ENCODE data around the gene ABHD12. TPM values are rescaled to one million over a fixed set of nuclear protein-coding genes. Genes with fewer than 3 reads are reported as not detected.

ABHD12 gene
- total and polyA plus RNA-seq, 2 experiments from 2014 or later, result 69.5 to 187 TPM

DNA sequence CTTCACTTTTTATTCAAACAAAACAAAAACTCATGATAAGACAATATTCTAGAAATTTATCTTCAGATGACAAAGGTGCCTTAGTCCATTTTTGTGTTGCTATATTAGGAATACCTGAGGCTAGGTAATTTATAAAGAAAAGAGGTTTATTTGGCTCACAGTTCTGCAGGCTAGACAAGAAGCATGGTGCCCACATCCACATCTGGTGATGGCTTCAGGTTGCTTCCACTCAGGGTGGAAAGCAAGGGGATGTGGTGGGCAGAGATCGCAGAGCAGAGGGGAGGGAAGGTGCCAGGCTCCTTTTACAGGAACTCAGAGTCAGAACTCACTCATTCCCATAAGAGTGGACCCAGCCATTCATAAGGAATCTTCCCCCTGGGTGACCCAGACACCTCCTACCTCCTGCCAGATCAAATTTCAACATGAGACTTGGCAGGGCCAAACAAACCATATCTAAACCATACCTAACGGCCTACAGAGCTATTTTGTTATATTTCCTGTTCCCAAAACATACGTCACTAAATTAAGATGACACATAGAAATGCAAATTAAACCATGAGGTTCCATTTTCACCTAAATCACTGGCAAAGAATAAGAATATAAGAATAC is 26.4 kb downstream of the ABHD12 start:
- 84% methylated on average over 3 of the region's 3 CpGs for WGBS (ENCODE audit: low lambda C conversion rate, missing lambda C conversion rate)
- H3K4me1 ChIP-seq (ENCODE audit: insufficient read depth), result peaks cover 7% of the 10 kb centered on the region
- no peaks in the 10 kb centered on the region for H3K36me3 ChIP-seq (replicated peaks; ENCODE audit: insufficient read depth, low read depth)
- H3K79me2 ChIP-seq, result peaks cover 95% of the 10 kb centered on the region
- no peak overlapping the region for H3K4me3 ChIP-seq
- H3K27ac ChIP-seq, result no peak overlapping the region
- H3K9me2 ChIP-seq (replicated peaks; ENCODE audit: insufficient read depth), result no peaks in the 10 kb centered on the region
- H3K27me3 ChIP-seq, result no peaks in the 10 kb centered on the region
- H3K9me3 ChIP-seq (ENCODE audit: low read depth), result no peaks in the 10 kb centered on the region
- no peak overlapping the region for H3K4me2 ChIP-seq
- no peaks in the 10 kb centered on the region for H4K20me1 ChIP-seq (ENCODE audit: insufficient read depth, poor library complexity, severe bottlenecking)
- DNase-seq (ENCODE audit: low spot score), result no peak
- H2AFZ ChIP-seq, result no peak overlapping the region
- TF ChIP-seq CTCF (IDR thresholded peaks at IDR 0.05; ENCODE audit: poor library complexity) (no peak), EZH2phosphoT487 (IDR thresholded peaks at IDR 0.05; ENCODE audit: low read depth, severe bottlenecking, unreplicated experiment) (no peak), EZH2 (IDR thresholded peaks at IDR 0.05; ENCODE audit: borderline replicate concordance) (no peak)

DNA sequence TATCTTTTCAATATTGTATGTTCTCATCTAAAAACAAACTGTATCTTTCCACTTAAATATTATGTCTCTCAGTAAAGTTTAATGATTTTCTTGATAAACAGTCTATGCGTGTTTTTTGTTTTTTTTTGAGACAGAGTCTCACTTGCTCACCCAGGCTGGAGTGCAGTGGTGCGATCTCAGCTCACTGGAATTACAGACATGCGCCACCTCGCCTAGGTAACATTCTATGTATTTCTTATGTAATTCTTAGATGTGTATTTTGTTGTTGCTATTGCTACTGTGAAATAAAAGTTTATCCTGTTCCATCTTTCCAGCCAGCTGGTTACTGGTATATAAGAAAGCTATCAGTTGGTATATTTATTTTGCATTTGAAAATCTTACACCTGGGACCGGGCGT is 29.4 kb downstream of the ABHD12 start:
- Histone ChIP-seq H3K4me1 (ENCODE audit: insufficient read depth) (peaks cover 16% of the 10 kb centered on the region), H3K27ac (peak overlapping the region; percentile 55), H3K4me2 (peak overlapping the region; percentile 31), H2AFZ (no peak overlapping the region), H4K20me1 (ENCODE audit: insufficient read depth, poor library complexity, severe bottlenecking) (peaks cover 3% of the 10 kb centered on the region), H3K36me3 (replicated peaks; ENCODE audit: insufficient read depth, low read depth) (no peaks in the 10 kb centered on the region), H3K4me3 (no peak overlapping the region), H3K79me2 (peaks cover 91% of the 10 kb centered on the region), H3K27me3 (no peaks in the 10 kb centered on the region), H3K9me3 (ENCODE audit: low read depth) (no peaks in the 10 kb centered on the region), H3K9me2 (replicated peaks; ENCODE audit: insufficient read depth) (no peaks in the 10 kb centered on the region)
- no peak for DNase-seq (ENCODE audit: low spot score)
- TF ChIP-seq CTCF (IDR thresholded peaks at IDR 0.05; ENCODE audit: poor library complexity), result no peak
- WGBS (ENCODE audit: low lambda C conversion rate, missing lambda C conversion rate), result 85% methylated on average over 6 of the region's 6 CpGs

GRCh38 chr20:25360631-25361286 is 29.9 kb downstream of the ABHD12 start:
- H3K36me3 ChIP-seq (replicated peaks; ENCODE audit: insufficient read depth, low read depth), result no peaks in the 10 kb centered on the region
- H3K4me2 ChIP-seq, result peak overlapping the region; percentile 31
- H4K20me1 ChIP-seq (ENCODE audit: insufficient read depth, poor library complexity, severe bottlenecking), result peaks cover 3% of the 10 kb centered on the region
- peak overlapping the region; percentile 55 for H3K27ac ChIP-seq
- TF ChIP-seq EZH2 (IDR thresholded peaks at IDR 0.05; ENCODE audit: borderline replicate concordance) (no peak), CTCF (IDR thresholded peaks at IDR 0.05; ENCODE audit: poor library complexity) (no peak), EZH2phosphoT487 (IDR thresholded peaks at IDR 0.05; ENCODE audit: low read depth, severe bottlenecking, unreplicated experiment) (no peak)
- peaks cover 16% of the 10 kb centered on the region for H3K4me1 ChIP-seq (ENCODE audit: insufficient read depth)
- H3K79me2 ChIP-seq, result peaks cover 91% of the 10 kb centered on the region
- no peak for DNase-seq (ENCODE audit: low spot score)
- WGBS (ENCODE audit: low lambda C conversion rate, missing lambda C conversion rate), result 58% methylated on average over 10 of the region's 10 CpGs
- no peak overlapping the region for H3K4me3 ChIP-seq
- no peaks in the 10 kb centered on the region for H3K9me3 ChIP-seq (ENCODE audit: low read depth)
- no peaks in the 10 kb centered on the region for H3K27me3 ChIP-seq
- H3K9me2 ChIP-seq (replicated peaks; ENCODE audit: insufficient read depth), result no peaks in the 10 kb centered on the region
- H2AFZ ChIP-seq, result no peak overlapping the region
